Panc1 (cell line): Measurements from ENCODE around the gene SLC34A3. TPM values are rescaled to one million over a fixed set of nuclear protein-coding genes. Genes with fewer than 3 reads are reported as not detected.

ENCODE experiments used
- ATAC-seq: fragments of 200-7000 bp; cut with Tn5 transposase; 2 replicates; pipeline ENCODE4 v1.9.1; 2020; ENCODE audit warnings: mild to moderate bottlenecking, moderate library complexity
- BruUV-seq: library from RNA; stranded (reverse); fragments of 400-500 nt; replicated peaks from 2 replicates; lab custom pipeline; 2021; lab: Mats Ljungman, UMichigan
- CTCF ChIA-PET: fragments of 300-600 bp; sonication (Branson Sonifier 250); formaldehyde crosslinking; loops from one replicate; lab custom pipeline; 2022; ENCODE audit warnings: antibody characterized with exemption; lab: Charles Lee
- POLR2A ChIA-PET: fragments of 300-600 bp; sonication (Branson Sonifier 250); formaldehyde crosslinking; loops from one replicate; lab custom pipeline; 2022; ENCODE audit warnings: antibody characterized with exemption; lab: Charles Lee
- DNase-seq: peaks from one replicate; pipeline ENCODE4 v3.0.0-alpha.2; 2010; ENCODE audit warnings: low read depth, low spot score
- H3K27ac ChIP-seq: 2 replicates; pipeline ENCODE4 v1.5.1; 2011; ENCODE audit warnings: mild to moderate bottlenecking, low read length, inconsistent platforms
- H3K27me3 ChIP-seq: fragments of 200-500 bp; sonication (Bioruptor generic); 2 replicates; pipeline ENCODE4 v1.6.0; 2014; ENCODE audit warnings: low read length, inconsistent platforms; ENCODE audit not compliant: control insufficient read depth, insufficient read depth
- H3K36me3 ChIP-seq: fragments of 200-500 bp; sonication (Bioruptor generic); 2 replicates; pipeline ENCODE4 v1.5.1; 2014; ENCODE audit warnings: inconsistent platforms, mild to moderate bottlenecking, low read length, moderate library complexity; ENCODE audit not compliant: control insufficient read depth, insufficient read depth
- H3K4me1 ChIP-seq: 2 replicates; pipeline ENCODE4 v1.5.1; 2011; ENCODE audit warnings: inconsistent platforms, mild to moderate bottlenecking, low read length, moderate library complexity; ENCODE audit not compliant: control insufficient read depth, insufficient read depth
- H3K4me3 ChIP-seq, 2 experiments: 2 replicates each; pipeline ENCODE4 v1.5.1; 2011 to 2012; ENCODE audit warnings: low read depth in 2 of 2, low read length in 2 of 2, mild to moderate bottlenecking in 2 of 2, inconsistent platforms in 1 of 2, moderate library complexity in 1 of 2
- H3K9me3 ChIP-seq: fragments of 200-500 bp; sonication (Bioruptor generic); 2 replicates; pipeline ENCODE4 v1.5.1; 2014; ENCODE audit warnings: low read depth, mild to moderate bottlenecking, inconsistent platforms, low read length, moderate library complexity; ENCODE audit not compliant: control insufficient read depth, insufficient read depth
- CTCF ChIP-seq: fragments of 450-650 bp; IDR thresholded peaks from 2 replicates; pipeline ENCODE4 v1.5.1; 2017; ENCODE audit warnings: mild to moderate bottlenecking
- POLR2AphosphoS5 ChIP-seq: IDR thresholded peaks from 2 replicates; pipeline ENCODE4 v1.6.1; 2012; ENCODE audit warnings: mild to moderate bottlenecking, low read depth, low read length, moderate library complexity
- REST ChIP-seq, 2 experiments: IDR thresholded peaks; 2 replicates each; pipeline ENCODE4 v1.6.1; 2011 to 2012; ENCODE audit warnings: low read depth in 2 of 2, control low read depth in 1 of 2, low read length in 1 of 2, mild to moderate bottlenecking in 1 of 2, moderate library complexity in 1 of 2; ENCODE audit not compliant: insufficient read depth in 1 of 2
- SIN3A ChIP-seq: IDR thresholded peaks from 2 replicates; pipeline ENCODE4 v1.6.1; 2012; ENCODE audit warnings: low read depth, mild to moderate bottlenecking, low read length, moderate library complexity, borderline replicate concordance; ENCODE audit not compliant: insufficient read depth
- TCF7L2 ChIP-seq: IDR thresholded peaks from 2 replicates; pipeline ENCODE4 v1.6.1; 2011; ENCODE audit warnings: mild to moderate bottlenecking, low read depth, low read length, inconsistent platforms
- in situ Hi-C: cut with HindIII; loops from 2 replicates; pipeline ENCODE4 v1.10.0; 2016; ENCODE audit warnings: low sequenced_read_pairs, low pct_unique_long_range_greater_than_20kb
- intact Hi-C: fragments of 100-400 bp; cut with micrococcal nuclease; formaldehyde crosslinking; loops from one replicate; pipeline ENCODE4 v1.10.0; 2022; ENCODE audit not compliant: unreplicated experiment
- total RNA-seq: library from RNA; stranded (reverse); gene quantifications from one replicate; pipeline ENCODE4 v1.2.1, GENCODE V29; 2021; ENCODE audit not compliant: unreplicated experiment

The SLC34A3 gene
- total RNA-seq, 1 experiment from 2014 or later: not detected

- TF ChIP-seq REST (IDR thresholded peaks at IDR 0.05; ENCODE audit: insufficient read depth in 1 of 2, low read depth in 2 of 2, low read length in 1 of 2) (no peak), SIN3A (no peak), TCF7L2 (no peak), CTCF (no peak), POLR2AphosphoS5 (no peak)
- no peak overlapping the region for H3K4me3 ChIP-seq
- POLR2A ChIA-PET: no interaction called here
These were observed 37.8 kb upstream of the SLC34A3 start for GRCh38 chr9:137192859-137193258.

GRCh38 chr9:137193771-137194170, 36.9 kb upstream of the SLC34A3 start:
- no peak for DNase-seq
- Histone ChIP-seq H3K27ac (no peak overlapping the region), H3K9me3 (no peaks in the 10 kb centered on the region), H3K4me3 (no peak overlapping the region), H3K27me3 (no peaks in the 10 kb centered on the region), H3K36me3 (no peaks in the 10 kb centered on the region), H3K4me1 (peaks cover 45% of the 10 kb centered on the region)
- POLR2A ChIA-PET: no interaction called here
- in situ Hi-C loops (no loop called here), intact Hi-C loops (no loop called here)
- TF ChIP-seq CTCF (no peak), SIN3A (no peak), REST (IDR thresholded peaks at IDR 0.05; ENCODE audit: insufficient read depth in 1 of 2, low read depth in 2 of 2, low read length in 1 of 2) (no peak), POLR2AphosphoS5 (no peak), TCF7L2 (no peak)
- ATAC-seq: no peak
- CTCF ChIA-PET: no interaction called here
- no TSS peak for BruUV-seq

More at GRCh38 chr9:137192859-137193258, 37.8 kb upstream of the SLC34A3 start:
- ATAC-seq (no peak), DNase-seq (no peak)
- Histone ChIP-seq H3K4me1 (peaks cover 39% of the 10 kb centered on the region), H3K27me3 (no peaks in the 10 kb centered on the region), H3K9me3 (no peaks in the 10 kb centered on the region), H3K36me3 (no peaks in the 10 kb centered on the region; the same call in 1 of the 2 replicates), H3K27ac (no peak overlapping the region)
- CTCF ChIA-PET: no interaction called here
- no TSS peak for BruUV-seq
- intact Hi-C loops (no loop called here), in situ Hi-C loops (no loop called here)
